Mucosa of descending colon (tissue), 3 donors: ENCODE data around the gene KIF6. TPM values are rescaled to one million over a fixed set of nuclear protein-coding genes. Genes with fewer than 3 reads are reported as not detected.

Experiments used
- ATAC-seq: fragments of 200-7000 bp; cut with Tn5 transposase; one replicate; pipeline ENCODE4 v1.9.1; 2020; ENCODE audit warnings: mild to moderate bottlenecking, moderate library complexity
- DNase-seq, 3 donors: peaks; one replicate each; pipeline ENCODE4 v3.0.0-alpha.2; 2020
- H3K36me3 ChIP-seq: fragments of 200-600 bp; one replicate; pipeline ENCODE4 v1.8.0; 2021; ENCODE audit warnings: low read depth, mild to moderate bottlenecking
- H3K4me1 ChIP-seq: fragments of 200-600 bp; one replicate; pipeline ENCODE4 v1.8.0; 2021; ENCODE audit warnings: low read depth, mild to moderate bottlenecking
- H3K4me3 ChIP-seq: fragments of 200-600 bp; one replicate; pipeline ENCODE4 v1.8.0; 2021; ENCODE audit warnings: mild to moderate bottlenecking
- H3K9me3 ChIP-seq: fragments of 200-600 bp; one replicate; pipeline ENCODE4 v1.8.0; 2021; ENCODE audit warnings: mild to moderate bottlenecking
- intact Hi-C, 2 donors: fragments of 100-400 bp; cut with DNase I in 1 of 2; cut with micrococcal nuclease in 1 of 2; formaldehyde crosslinking; loops; one replicate each; pipeline versions ENCODE4 v1.11.0 to v1.11.1; 2022; cut with DNase I, micrococcal nuclease
- total RNA-seq, 3 donors: library from RNA; stranded (reverse); fragmentation: NEBNext Ultra II Directional in 2 of 3; extraction: Animal tissue kit (Norgen Biotek cat#: 25700) in 2 of 3; gene quantifications; one replicate each; pipeline versions ENCODE4 v1.2.1 to v1.2.4, GENCODE V29; 2021 to 2023
- TF ChIP-seq, protein P1 (sequence below): fragments of 200-600 bp; IDR thresholded peaks from one replicate; pipeline ENCODE4 v1.8.0; 2022; ENCODE audit warnings: antibody characterized with exemption, mild to moderate bottlenecking
- donor health status: DM: no; HTN: no; CAD: no; lungs with moderate emphysema.
- donor health status: DM: no; HTN: no; CAD: no.
- donor health status: DM: no; HTN: yes; CAD: no.

KIF6 gene
- total RNA-seq, 3 donors from 2014 or later: 0.24 to 0.85 (median 0.52) TPM

DNA sequence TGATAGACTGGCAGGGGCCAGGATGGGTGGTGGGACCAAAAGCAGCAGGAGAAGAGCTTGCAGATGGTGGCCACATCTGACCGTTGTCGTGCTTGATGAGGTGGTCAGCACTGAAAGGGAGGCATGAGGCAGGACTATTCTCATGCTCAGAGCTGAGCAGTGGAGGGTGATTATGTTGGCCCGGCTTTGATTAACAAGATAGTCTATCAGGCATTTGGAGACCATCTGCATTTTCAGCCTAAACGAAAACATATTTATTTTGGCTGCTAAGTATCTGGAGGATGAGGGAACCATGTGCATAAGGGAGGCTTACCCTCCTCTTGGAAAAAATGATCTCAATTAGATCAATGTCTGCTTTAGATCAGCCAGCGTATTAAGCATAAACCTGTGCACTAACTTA, 261.1 kb downstream of the KIF6 start:
- ATAC-seq (no peak), DNase-seq (no peak)

DNA sequence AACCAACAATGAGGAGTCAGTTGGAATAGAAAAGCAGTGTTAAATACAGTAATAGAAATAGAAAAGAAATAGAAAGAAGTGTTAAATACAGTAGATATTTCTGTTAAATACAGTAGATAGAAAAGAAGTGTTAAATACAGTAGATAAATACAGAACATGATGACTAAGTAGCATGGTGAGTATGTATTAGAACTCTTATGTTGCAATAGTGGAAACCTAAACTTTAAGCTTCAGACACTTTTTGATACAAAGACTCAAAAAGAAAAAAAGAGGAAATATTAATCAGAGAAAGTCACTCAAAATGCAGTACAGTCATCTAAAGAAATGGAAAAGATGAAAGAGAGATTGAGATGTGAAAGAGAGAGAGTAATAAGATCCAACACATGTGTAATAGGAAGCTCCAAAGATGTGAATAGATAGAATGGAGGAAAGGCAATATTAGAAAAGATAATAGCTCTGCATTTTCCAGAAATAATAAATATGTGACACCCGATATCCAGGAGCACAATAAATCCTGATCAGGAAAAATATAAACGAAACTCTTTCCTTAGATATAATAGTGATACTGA, 271.2 kb downstream of the KIF6 start:
- Histone ChIP-seq H3K4me3 (no peak overlapping the region), H3K36me3 (no peaks in the 10 kb centered on the region), H3K4me1 (no peaks in the 10 kb centered on the region), H3K9me3 (no peaks in the 10 kb centered on the region)
- DNase-seq (no peak), ATAC-seq (no peak)
- TF ChIP-seq, protein P1, sequence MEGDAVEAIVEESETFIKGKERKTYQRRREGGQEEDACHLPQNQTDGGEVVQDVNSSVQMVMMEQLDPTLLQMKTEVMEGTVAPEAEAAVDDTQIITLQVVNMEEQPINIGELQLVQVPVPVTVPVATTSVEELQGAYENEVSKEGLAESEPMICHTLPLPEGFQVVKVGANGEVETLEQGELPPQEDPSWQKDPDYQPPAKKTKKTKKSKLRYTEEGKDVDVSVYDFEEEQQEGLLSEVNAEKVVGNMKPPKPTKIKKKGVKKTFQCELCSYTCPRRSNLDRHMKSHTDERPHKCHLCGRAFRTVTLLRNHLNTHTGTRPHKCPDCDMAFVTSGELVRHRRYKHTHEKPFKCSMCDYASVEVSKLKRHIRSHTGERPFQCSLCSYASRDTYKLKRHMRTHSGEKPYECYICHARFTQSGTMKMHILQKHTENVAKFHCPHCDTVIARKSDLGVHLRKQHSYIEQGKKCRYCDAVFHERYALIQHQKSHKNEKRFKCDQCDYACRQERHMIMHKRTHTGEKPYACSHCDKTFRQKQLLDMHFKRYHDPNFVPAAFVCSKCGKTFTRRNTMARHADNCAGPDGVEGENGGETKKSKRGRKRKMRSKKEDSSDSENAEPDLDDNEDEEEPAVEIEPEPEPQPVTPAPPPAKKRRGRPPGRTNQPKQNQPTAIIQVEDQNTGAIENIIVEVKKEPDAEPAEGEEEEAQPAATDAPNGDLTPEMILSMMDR: no peak
- intact Hi-C loops: no loop called here

More for the DNA sequence above, 261.1 kb downstream of the KIF6 start:
- H3K4me3 ChIP-seq: no peak overlapping the region
- H3K4me1 ChIP-seq: peaks cover 13% of the 10 kb centered on the region
- TF ChIP-seq, protein P1: no peak
- H3K9me3 ChIP-seq: peaks cover 8% of the 10 kb centered on the region
- H3K36me3 ChIP-seq: no peaks in the 10 kb centered on the region
- intact Hi-C loops: no loop called here

DNA sequence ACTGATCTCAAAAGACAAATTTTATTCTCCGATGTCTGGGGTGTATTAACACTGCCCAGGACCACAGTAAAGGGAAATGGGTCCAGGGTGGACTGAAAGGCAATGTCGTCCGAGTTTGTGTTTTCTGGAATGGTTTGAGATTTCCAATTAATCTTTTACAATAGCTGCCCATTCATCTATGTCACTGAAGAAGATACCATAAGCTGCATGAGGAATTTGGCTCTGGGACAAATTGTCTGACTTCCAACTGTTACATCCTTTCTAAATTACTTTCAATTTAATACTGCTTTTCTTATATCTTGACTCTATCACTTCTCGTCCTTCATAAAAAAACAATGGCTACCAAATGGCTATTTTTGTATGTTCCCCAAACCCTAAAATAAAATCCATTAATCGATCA, 272.0 kb downstream of the KIF6 start:
- Histone ChIP-seq H3K36me3 (no peaks in the 10 kb centered on the region), H3K9me3 (no peaks in the 10 kb centered on the region), H3K4me1 (no peaks in the 10 kb centered on the region), H3K4me3 (no peak overlapping the region)
- intact Hi-C loops: no loop called here
- no peak for DNase-seq
- TF ChIP-seq, protein P1: no peak
- ATAC-seq: no peak

DNA sequence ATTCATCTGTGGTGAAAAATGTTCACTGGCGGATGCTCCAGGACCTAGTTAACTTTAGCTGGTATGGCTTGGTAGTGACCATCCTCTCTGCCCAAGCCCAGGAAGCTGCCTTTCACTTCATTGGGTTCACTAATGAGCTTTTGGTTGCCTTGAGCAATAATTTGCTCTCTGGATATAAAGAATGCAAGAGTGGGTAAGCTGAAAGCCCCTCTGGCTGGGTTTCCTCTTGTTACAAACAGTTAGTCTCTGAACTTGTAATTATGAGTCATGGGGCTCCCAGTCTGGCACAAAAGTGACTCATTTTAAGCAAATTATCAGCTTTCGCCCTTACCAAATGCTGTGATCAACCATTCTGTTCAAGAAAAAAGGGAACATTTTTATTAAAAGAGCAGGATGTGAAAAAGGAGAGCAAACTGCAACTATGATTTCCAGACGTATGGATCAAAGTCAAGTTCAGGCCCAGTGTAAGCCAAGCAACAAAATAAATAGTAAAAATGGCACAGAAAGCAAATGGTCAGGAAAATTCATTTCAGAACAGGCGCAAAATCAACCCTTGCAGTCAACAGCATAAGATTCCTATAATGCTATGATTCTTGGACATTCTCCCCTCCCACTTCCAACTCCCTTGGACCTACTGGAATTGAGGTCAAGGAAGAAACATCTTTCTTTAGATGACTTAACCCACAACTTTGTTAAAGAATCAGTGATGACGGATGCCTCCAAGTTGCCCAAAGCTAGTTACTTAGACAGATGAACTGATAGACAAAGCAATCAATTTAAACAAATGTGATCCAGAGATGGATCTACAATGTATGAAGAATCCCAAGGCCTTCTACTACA, 272.7 kb downstream of the KIF6 start:
- ATAC-seq (no peak), DNase-seq (no peak)
- Histone ChIP-seq H3K36me3 (no peaks in the 10 kb centered on the region), H3K9me3 (no peaks in the 10 kb centered on the region), H3K4me3 (no peak overlapping the region), H3K4me1 (no peaks in the 10 kb centered on the region)
- TF ChIP-seq, protein P1: no peak
- intact Hi-C loops: no loop called here

DNA sequence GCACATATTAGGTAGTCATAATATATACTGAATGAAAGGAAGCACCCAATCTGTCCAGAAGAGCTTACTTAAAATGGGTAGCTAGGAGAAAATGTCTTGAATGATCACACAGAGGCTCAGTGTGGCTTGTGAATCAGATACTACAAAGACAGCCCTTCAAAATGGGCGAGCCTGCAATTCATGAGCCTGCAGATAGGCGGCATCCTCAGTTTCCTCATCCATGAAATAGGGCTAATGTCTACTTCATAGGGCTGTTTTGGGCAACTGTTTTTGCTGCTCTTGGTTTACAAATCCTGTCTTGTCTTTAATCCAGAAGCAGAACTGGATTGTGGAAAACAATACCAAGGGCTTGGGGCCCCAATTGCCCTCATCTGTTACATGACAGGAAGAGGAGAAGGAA, 273.4 kb downstream of the KIF6 start:
- H3K4me1 ChIP-seq: no peaks in the 10 kb centered on the region
- H3K9me3 ChIP-seq: no peaks in the 10 kb centered on the region
- ATAC-seq (peak; percentile 58), DNase-seq (no peak)
- H3K4me3 ChIP-seq: no peak overlapping the region
- intact Hi-C loops: no loop called here
- TF ChIP-seq, protein P1: no peak
- no peaks in the 10 kb centered on the region for H3K36me3 ChIP-seq
